Loucy (cell line): ENCODE results near the gene AQP11.
"Not testable (repeated sequence)": the region's sequence is repeated elsewhere in the genome, so short reads cannot be mapped to it uniquely, and the experiment has no call there.

ENCODE experiments used
- CTCF ChIP-seq: fragments of 200-600 bp; sonication (generic); conservative IDR thresholded peaks from 2 replicates; pipeline ENCODE4 v1.5.1; 2014; ENCODE audit warnings: mild to moderate bottlenecking, antibody characterized with exemption, low read length
- EZH2phosphoT487 ChIP-seq: fragments of 200-600 bp; IDR thresholded peaks from 2 replicates; pipeline ENCODE4 v1.6.1; 2018; ENCODE audit warnings: antibody characterized with exemption, mild to moderate bottlenecking, moderate library complexity, borderline replicate concordance

- not testable (repeated sequence) for TF ChIP-seq EZH2phosphoT487, CTCF
Measured at GRCh38 chr11:77575428-77575827, 14.3 kb upstream of the AQP11 start.
